PC-9 (cell line): ENCODE results near the gene TMEM63C.

Experiments used
- CTCF ChIP-seq: fragments of 200-600 bp; sonication (generic); conservative IDR thresholded peaks from 2 replicates; pipeline ENCODE4 v1.6.1; 2017; ENCODE audit warnings: mixed run types, antibody characterized with exemption, mild to moderate bottlenecking, moderate library complexity
- EZH2 ChIP-seq: fragments of 200-600 bp; sonication (generic); IDR thresholded peaks from 2 replicates; pipeline ENCODE4 v1.8.0; 2017; ENCODE audit warnings: antibody characterized with exemption, low read depth

GRCh38 chr14:77302926-77303325 is 121.3 kb downstream of the TMEM63C start:
- TF ChIP-seq CTCF, result no peak
- TF ChIP-seq EZH2, result no peak
